HEK293 (cell line): ENCODE measurements around the gene LYST.

Experiments
- CTCF ChIA-PET: fragments of 350-600 bp; formaldehyde crosslinking; extraction: SDS; loops from one replicate; lab custom pipeline; 2021; ENCODE audit warnings: antibody characterized with exemption; lab: Yijun Ruan, JAX
- POLR2A ChIA-PET: fragments of 300-600 bp; formaldehyde crosslinking; extraction: SDS; loops from one replicate; lab custom pipeline; 2020; ENCODE audit warnings: antibody characterized with exemption, inconsistent platforms; lab: Yijun Ruan, JAX
- H3K27ac ChIP-seq: fragments of 200-500 bp; sonication (Bioruptor generic); 2 replicates; pipeline ENCODE4 v1.5.1; 2014; ENCODE audit warnings: low read depth, low read length, control low read depth, inconsistent platforms; ENCODE audit errors: extremely low read depth
- H3K36me3 ChIP-seq, 2 experiments: fragments of 200-500 bp in 1 of 2; sonication (Bioruptor generic) in 1 of 2; 1 replicate in 1 of 2; 2 replicates in 1 of 2; pipeline ENCODE4 v1.5.1; 2014 to 2017; ENCODE audit warnings: inconsistent platforms in 2 of 2, low read length in 2 of 2; ENCODE audit not compliant: control insufficient read depth in 2 of 2, insufficient read depth in 1 of 2
- H3K4me1 ChIP-seq: fragments of 200-500 bp; sonication (Bioruptor generic); 2 replicates; pipeline ENCODE4 v1.5.1; 2014; ENCODE audit warnings: mild to moderate bottlenecking, low read length, inconsistent platforms; ENCODE audit not compliant: control insufficient read depth, insufficient read depth
- H3K4me3 ChIP-seq: 2 replicates; pipeline ENCODE4 v1.5.1; 2011; ENCODE audit warnings: low read depth, mild to moderate bottlenecking, control low read depth, low read length, moderate library complexity
- H3K9me3 ChIP-seq: fragments of 200-500 bp; sonication (Bioruptor generic); 2 replicates; pipeline ENCODE4 v1.5.1; 2014; ENCODE audit warnings: low read depth, low read length, inconsistent platforms; ENCODE audit not compliant: control insufficient read depth, insufficient read depth
- GLI4 ChIP-seq: fragments of 450-650 bp; formaldehyde crosslinking; IDR thresholded peaks from 2 replicates; pipeline ENCODE4 v1.5.1; 2016; ENCODE audit warnings: missing biosample characterization, missing genetic modification characterization
- IKZF3 ChIP-seq: fragments of 450-650 bp; IDR thresholded peaks from 2 replicates; pipeline ENCODE4 v1.5.0; 2018; ENCODE audit warnings: missing biosample characterization, mild to moderate bottlenecking, missing genetic modification characterization, moderate library complexity
- KLF8 ChIP-seq: fragments of 450-650 bp; formaldehyde crosslinking; IDR thresholded peaks from 2 replicates; pipeline ENCODE4 v1.5.1; 2016; ENCODE audit warnings: missing biosample characterization, missing genetic modification characterization
- ZBTB21 ChIP-seq: fragments of 450-650 bp; formaldehyde crosslinking; IDR thresholded peaks from 2 replicates; pipeline ENCODE4 v1.5.1; 2017; ENCODE audit warnings: missing biosample characterization, missing genetic modification characterization
- ZEB2 ChIP-seq: fragments of 450-650 bp; formaldehyde crosslinking; IDR thresholded peaks from 2 replicates; pipeline ENCODE4 v1.5.1; 2016; ENCODE audit warnings: missing biosample characterization, missing genetic modification characterization
- ZNF133 ChIP-seq: fragments of 450-650 bp; formaldehyde crosslinking; IDR thresholded peaks from 2 replicates; pipeline ENCODE4 v1.5.1; 2016; ENCODE audit warnings: missing biosample characterization, missing genetic modification characterization
- ZNF202 ChIP-seq: fragments of 450-650 bp; formaldehyde crosslinking; IDR thresholded peaks from 2 replicates; pipeline ENCODE4 v1.5.1; 2016; ENCODE audit warnings: missing biosample characterization, missing genetic modification characterization, borderline replicate concordance
- ZNF239 ChIP-seq: fragments of 450-650 bp; formaldehyde crosslinking; IDR thresholded peaks from 2 replicates; pipeline ENCODE4 v1.5.1; 2016; ENCODE audit warnings: missing biosample characterization, missing genetic modification characterization
- ZNF311 ChIP-seq: fragments of 450-650 bp; formaldehyde crosslinking; IDR thresholded peaks from 2 replicates; pipeline ENCODE4 v1.5.1; 2017; ENCODE audit warnings: missing biosample characterization, missing genetic modification characterization, borderline replicate concordance
- ZNF544 ChIP-seq: fragments of 450-650 bp; formaldehyde crosslinking; IDR thresholded peaks from 2 replicates; pipeline ENCODE4 v1.5.0; 2017; ENCODE audit warnings: missing biosample characterization, missing genetic modification characterization
- ZNF843 ChIP-seq: fragments of 450-650 bp; formaldehyde crosslinking; IDR thresholded peaks from 2 replicates; pipeline ENCODE4 v1.5.1; 2016; ENCODE audit warnings: missing biosample characterization, missing genetic modification characterization
- TF ChIP-seq, protein P1 (sequence below): fragments of 450-650 bp; formaldehyde crosslinking; IDR thresholded peaks from 2 replicates; pipeline ENCODE4 v1.5.1; 2017; ENCODE audit warnings: missing biosample characterization, missing genetic modification characterization
- TF ChIP-seq, protein P2 (sequence below): fragments of 450-650 bp; formaldehyde crosslinking; IDR thresholded peaks from 2 replicates; pipeline ENCODE4 v1.5.1; 2017; ENCODE audit warnings: missing biosample characterization, missing genetic modification characterization
- TF ChIP-seq, protein P3 (sequence below): IDR thresholded peaks from 2 replicates; pipeline ENCODE4 v1.6.1; 2011; ENCODE audit warnings: mild to moderate bottlenecking, low read depth, low read length, borderline replicate concordance
- TF ChIP-seq, protein P4 (sequence below): fragments of 450-650 bp; formaldehyde crosslinking; IDR thresholded peaks from 2 replicates; pipeline ENCODE4; 2016; ENCODE audit warnings: missing biosample characterization, missing genetic modification characterization
- TF ChIP-seq, protein P5 (sequence below): fragments of 450-650 bp; formaldehyde crosslinking; IDR thresholded peaks from 2 replicates; pipeline ENCODE4 v1.5.1; 2016; ENCODE audit warnings: missing biosample characterization, missing genetic modification characterization

LYST gene

DNA sequence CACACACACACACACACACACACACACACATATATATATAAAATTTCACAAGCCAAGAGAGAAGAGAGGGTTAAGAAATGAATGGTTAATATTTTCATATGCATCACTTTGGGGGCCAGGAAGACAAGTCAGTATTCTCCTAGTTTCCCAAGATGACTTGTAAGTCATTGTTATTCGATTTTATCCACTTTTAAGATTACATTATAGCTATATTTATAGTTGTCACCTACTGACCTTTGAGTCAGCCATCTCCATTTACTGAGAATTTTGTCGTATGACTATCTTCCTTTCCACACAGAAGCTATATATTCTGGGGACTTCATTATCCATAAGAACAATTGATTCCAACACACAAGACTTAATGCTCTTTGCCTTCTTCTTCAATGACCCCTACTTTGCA, 8.9 kb downstream of the LYST start:
- Histone ChIP-seq H3K36me3 (no peaks in the 10 kb centered on the region), H3K27ac (no peak overlapping the region), H3K4me3 (no peak overlapping the region), H3K4me1 (peaks cover 6% of the 10 kb centered on the region; the same call in 1 of the 2 replicates), H3K9me3 (no peaks in the 10 kb centered on the region)
- POLR2A ChIA-PET = interaction anchor here (0.5 kb wide), 1 partner anchor 8 kb away, joined by 3 read pairs; no protein-coding TSS in a partner anchor
- TF ChIP-seq KLF8 = no peak
- TF ChIP-seq, protein P1, sequence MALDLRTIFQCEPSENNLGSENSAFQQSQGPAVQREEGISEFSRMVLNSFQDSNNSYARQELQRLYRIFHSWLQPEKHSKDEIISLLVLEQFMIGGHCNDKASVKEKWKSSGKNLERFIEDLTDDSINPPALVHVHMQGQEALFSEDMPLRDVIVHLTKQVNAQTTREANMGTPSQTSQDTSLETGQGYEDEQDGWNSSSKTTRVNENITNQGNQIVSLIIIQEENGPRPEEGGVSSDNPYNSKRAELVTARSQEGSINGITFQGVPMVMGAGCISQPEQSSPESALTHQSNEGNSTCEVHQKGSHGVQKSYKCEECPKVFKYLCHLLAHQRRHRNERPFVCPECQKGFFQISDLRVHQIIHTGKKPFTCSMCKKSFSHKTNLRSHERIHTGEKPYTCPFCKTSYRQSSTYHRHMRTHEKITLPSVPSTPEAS (tag by site-specific recombination) = 0 out of 2 replicates have a peak, but pooled peaks have one; percentile 5
- CTCF ChIA-PET = interaction anchor here (1.6 to 2.3 kb wide), 3 partner anchors 8 to 114 kb away, joined by 8 to 21 read pairs (median 9); no protein-coding TSS in a partner anchor

DNA sequence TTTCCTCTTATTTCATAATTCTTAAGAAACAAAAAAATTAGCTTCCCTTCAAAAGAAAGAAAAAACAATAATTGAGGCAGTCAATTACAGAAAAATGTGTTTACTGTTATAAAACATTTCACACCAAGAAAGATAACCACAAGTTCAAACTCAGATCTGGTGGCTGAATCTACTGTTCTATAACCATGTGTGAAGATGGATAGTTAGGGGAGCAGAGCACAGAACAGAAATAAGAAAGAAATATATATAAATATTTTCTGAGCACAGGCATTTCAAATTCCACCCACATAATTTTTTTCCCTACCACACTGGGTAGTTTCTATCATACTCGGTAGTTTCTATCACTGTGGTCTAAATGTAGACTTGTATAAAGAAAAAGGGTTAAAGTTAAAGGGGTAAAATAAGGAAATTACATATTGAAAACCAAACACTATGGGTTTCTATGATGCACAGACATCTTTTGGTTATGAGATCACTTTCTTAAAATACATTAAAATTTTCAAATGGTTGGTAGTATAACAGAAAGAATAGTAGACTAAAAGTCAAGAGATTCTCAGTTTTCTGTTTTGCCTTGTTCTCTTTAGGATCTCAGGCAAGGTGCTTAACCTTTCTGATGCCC, 10.8 kb downstream of the LYST start:
- POLR2A ChIA-PET = no interaction called here
- Histone ChIP-seq H3K27ac (no peak overlapping the region), H3K4me1 (peaks cover 5% of the 10 kb centered on the region; the same call in 1 of the 2 replicates), H3K9me3 (no peaks in the 10 kb centered on the region), H3K36me3 (no peaks in the 10 kb centered on the region), H3K4me3 (no peak overlapping the region)
- CTCF ChIA-PET = interaction anchor here (0.7 to 2.4 kb wide), 5 partner anchors 9 to 116 kb away, joined by 3 to 21 read pairs (median 9); no protein-coding TSS in a partner anchor
- TF ChIP-seq ZNF544 (tag by site-specific recombination) (no peak), ZEB2 (tag by site-specific recombination) (no peak), ZNF239 (no peak), IKZF3 (no peak), ZNF843 (tag by site-specific recombination) (no peak), ZNF133 (tag by site-specific recombination) (no peak), ZNF202 (tag by site-specific recombination) (no peak), GLI4 (tag by site-specific recombination) (no peak), ZBTB21 (no peak), ZNF311 (tag by site-specific recombination) (no peak)
- TF ChIP-seq, protein P2, sequence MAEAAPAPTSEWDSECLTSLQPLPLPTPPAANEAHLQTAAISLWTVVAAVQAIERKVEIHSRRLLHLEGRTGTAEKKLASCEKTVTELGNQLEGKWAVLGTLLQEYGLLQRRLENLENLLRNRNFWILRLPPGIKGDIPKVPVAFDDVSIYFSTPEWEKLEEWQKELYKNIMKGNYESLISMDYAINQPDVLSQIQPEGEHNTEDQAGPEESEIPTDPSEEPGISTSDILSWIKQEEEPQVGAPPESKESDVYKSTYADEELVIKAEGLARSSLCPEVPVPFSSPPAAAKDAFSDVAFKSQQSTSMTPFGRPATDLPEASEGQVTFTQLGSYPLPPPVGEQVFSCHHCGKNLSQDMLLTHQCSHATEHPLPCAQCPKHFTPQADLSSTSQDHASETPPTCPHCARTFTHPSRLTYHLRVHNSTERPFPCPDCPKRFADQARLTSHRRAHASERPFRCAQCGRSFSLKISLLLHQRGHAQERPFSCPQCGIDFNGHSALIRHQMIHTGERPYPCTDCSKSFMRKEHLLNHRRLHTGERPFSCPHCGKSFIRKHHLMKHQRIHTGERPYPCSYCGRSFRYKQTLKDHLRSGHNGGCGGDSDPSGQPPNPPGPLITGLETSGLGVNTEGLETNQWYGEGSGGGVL (tag by site-specific recombination) = no peak
- TF ChIP-seq, protein P3, sequence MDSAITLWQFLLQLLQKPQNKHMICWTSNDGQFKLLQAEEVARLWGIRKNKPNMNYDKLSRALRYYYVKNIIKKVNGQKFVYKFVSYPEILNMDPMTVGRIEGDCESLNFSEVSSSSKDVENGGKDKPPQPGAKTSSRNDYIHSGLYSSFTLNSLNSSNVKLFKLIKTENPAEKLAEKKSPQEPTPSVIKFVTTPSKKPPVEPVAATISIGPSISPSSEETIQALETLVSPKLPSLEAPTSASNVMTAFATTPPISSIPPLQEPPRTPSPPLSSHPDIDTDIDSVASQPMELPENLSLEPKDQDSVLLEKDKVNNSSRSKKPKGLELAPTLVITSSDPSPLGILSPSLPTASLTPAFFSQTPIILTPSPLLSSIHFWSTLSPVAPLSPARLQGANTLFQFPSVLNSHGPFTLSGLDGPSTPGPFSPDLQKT = no peak
- TF ChIP-seq, protein P4, sequence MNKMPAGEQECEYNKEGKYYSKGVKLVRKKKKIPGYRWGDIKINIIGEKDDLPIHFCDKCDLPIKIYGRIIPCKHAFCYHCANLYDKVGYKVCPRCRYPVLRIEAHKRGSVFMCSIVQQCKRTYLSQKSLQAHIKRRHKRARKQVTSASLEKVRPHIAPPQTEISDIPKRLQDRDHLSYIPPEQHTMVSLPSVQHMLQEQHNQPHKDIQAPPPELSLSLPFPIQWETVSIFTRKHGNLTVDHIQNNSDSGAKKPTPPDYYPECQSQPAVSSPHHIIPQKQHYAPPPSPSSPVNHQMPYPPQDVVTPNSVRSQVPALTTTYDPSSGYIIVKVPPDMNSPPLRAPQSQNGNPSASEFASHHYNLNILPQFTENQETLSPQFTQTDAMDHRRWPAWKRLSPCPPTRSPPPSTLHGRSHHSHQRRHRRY = no peak
- TF ChIP-seq, protein P5, sequence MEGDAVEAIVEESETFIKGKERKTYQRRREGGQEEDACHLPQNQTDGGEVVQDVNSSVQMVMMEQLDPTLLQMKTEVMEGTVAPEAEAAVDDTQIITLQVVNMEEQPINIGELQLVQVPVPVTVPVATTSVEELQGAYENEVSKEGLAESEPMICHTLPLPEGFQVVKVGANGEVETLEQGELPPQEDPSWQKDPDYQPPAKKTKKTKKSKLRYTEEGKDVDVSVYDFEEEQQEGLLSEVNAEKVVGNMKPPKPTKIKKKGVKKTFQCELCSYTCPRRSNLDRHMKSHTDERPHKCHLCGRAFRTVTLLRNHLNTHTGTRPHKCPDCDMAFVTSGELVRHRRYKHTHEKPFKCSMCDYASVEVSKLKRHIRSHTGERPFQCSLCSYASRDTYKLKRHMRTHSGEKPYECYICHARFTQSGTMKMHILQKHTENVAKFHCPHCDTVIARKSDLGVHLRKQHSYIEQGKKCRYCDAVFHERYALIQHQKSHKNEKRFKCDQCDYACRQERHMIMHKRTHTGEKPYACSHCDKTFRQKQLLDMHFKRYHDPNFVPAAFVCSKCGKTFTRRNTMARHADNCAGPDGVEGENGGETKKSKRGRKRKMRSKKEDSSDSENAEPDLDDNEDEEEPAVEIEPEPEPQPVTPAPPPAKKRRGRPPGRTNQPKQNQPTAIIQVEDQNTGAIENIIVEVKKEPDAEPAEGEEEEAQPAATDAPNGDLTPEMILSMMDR (tag by site-specific recombination) = no peak
- TF ChIP-seq, all 188 proteins: peak for 0
